Choroid plexus epithelial cell (primary cell): Measurements from ENCODE around the gene ADAMTS14.

ENCODE experiments used
- DNase-seq: peaks from one replicate; pipeline ENCODE4 v3.0.0-alpha.2; 2010; ENCODE audit warnings: low read depth
- H3K4me3 ChIP-seq: 2 replicates; pipeline ENCODE4 v1.5.1; 2011; ENCODE audit warnings: low read depth, mild to moderate bottlenecking, control low read depth, low read length, moderate library complexity
- TF ChIP-seq, protein P1 (sequence below): conservative IDR thresholded peaks from 2 replicates; pipeline ENCODE4 v1.5.1; 2011; ENCODE audit warnings: low read depth, mild to moderate bottlenecking, control low read depth, inconsistent platforms, low read length, moderate library complexity

The ADAMTS14 gene

DNA sequence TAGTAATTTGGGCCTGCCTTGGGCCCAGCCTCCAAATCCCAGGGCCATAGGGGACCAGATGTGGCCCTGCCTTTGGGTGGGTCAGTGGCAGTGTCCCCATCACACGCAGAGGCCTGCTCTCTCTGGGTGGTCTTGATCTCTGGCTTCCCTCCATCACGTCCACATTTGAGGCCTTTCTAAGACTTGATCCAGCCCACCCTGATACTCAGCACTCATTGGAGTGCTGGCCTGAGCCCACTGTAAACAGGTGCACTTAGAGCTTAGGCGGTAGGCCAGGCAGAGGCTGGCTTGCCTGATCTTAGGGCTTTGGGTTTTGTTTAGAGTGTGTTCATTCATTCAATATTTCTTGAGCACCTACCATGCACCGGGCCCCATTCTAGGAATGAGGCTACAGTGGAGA lies 60.3 kb downstream of the ADAMTS14 start:
- DNase-seq = no peak
- no peak overlapping the region for H3K4me3 ChIP-seq
- TF ChIP-seq, protein P1, sequence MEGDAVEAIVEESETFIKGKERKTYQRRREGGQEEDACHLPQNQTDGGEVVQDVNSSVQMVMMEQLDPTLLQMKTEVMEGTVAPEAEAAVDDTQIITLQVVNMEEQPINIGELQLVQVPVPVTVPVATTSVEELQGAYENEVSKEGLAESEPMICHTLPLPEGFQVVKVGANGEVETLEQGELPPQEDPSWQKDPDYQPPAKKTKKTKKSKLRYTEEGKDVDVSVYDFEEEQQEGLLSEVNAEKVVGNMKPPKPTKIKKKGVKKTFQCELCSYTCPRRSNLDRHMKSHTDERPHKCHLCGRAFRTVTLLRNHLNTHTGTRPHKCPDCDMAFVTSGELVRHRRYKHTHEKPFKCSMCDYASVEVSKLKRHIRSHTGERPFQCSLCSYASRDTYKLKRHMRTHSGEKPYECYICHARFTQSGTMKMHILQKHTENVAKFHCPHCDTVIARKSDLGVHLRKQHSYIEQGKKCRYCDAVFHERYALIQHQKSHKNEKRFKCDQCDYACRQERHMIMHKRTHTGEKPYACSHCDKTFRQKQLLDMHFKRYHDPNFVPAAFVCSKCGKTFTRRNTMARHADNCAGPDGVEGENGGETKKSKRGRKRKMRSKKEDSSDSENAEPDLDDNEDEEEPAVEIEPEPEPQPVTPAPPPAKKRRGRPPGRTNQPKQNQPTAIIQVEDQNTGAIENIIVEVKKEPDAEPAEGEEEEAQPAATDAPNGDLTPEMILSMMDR = no peak

GRCh38 chr10:70733051-70733450 lies 60.7 kb downstream of the ADAMTS14 start:
- no peak overlapping the region for H3K4me3 ChIP-seq
- TF ChIP-seq, protein P1 = no peak
- no peak for DNase-seq

- TF ChIP-seq, protein P1 = no peak
- no peak overlapping the region for H3K4me3 ChIP-seq
- DNase-seq = no peak
Measured at GRCh38 chr10:70735161-70735560, 62.9 kb downstream of the ADAMTS14 start.

DNA sequence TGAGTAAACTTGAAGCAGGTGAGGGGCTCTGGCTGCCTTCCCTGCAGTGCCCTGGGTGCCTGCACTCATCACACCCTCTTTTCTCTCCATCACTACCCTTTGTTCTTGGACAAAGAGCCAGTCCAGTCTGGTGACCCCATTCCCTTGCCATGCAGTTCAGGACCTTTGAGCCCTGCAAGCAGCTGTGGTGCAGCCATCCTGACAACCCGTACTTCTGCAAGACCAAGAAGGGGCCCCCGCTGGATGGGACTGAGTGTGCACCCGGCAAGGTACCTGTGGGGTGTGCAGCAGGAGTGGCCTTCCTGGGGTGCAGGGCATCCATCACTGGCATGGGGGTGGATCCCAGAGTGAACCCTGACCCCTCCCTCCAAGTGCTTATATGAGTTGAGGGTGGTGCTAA lies 64.2 kb downstream of the ADAMTS14 start:
- no peak overlapping the region for H3K4me3 ChIP-seq
- TF ChIP-seq, protein P1 = no peak
- DNase-seq = no peak

DNA sequence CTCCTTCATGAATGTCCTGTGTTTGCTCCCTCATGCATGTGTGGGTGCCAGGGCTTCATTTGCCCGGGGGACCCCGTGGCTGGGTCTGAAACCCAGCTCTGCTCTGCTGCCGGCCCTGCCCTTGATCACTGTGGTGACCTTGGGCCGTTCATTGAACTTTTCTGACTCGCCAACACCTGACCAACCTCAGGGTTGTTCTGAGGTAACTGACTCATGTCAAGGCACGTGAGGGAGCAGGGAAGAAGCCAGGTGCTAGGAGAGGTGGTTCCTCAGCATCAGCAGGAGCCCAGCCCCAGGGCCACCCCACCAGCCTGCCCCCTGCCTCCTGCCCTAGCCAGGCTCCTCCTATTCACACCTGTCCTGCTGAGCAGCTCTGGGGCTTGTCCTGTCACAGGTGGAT lies 64.9 kb downstream of the ADAMTS14 start:
- H3K4me3 ChIP-seq = no peak overlapping the region
- TF ChIP-seq, protein P1 = no peak
- no peak for DNase-seq

GRCh38 chr10:70738006-70738760 lies 65.9 kb downstream of the ADAMTS14 start:
- no peak overlapping the region for H3K4me3 ChIP-seq
- no peak for DNase-seq
- TF ChIP-seq, protein P1 = peak; percentile 16

GRCh38 chr10:70738761-70739121 lies 66.4 kb downstream of the ADAMTS14 start:
- TF ChIP-seq, protein P1 = no peak
- no peak overlapping the region for H3K4me3 ChIP-seq

More at GRCh38 chr10:70738761-70739121, 66.4 kb downstream of the ADAMTS14 start:
- DNase-seq = no peak
